ENCODE data around the gene CAND2.

The CAND2 gene

DNA sequence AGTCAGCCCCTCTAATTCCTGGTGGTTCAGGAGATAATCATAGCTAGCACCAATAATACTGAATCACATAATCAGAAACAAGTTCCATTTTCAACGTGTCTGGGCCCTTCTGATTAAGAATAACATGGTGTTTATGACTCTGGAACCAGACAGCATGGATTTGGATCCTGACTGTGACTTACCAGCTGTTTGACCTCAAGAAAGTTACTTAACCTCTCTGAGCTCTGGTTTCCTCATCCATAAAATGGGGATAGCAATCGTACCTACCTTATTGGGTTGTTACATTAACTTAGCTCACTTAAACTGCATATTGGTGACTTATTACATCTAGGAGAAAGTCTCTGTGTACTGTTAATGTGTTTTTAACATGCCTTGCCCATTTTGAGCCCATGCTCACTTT lies 26.7 kb upstream of the CAND2 start:
- no peak overlapping the region for H3K27ac ChIP-seq (ENCODE audit: low read depth, low read length)
- H3K4me2 ChIP-seq (ENCODE audit: low read depth, low read length, poor library complexity, severe bottlenecking): no peak overlapping the region
- H3K27me3 ChIP-seq (ENCODE audit: low read length): no peaks in the 10 kb centered on the region
- no peak overlapping the region for H2AFZ ChIP-seq (ENCODE audit: low read depth, low read length, severe bottlenecking)
- H3K9me2 ChIP-seq (replicated peaks; ENCODE audit: insufficient read depth, low read length): no peaks in the 10 kb centered on the region
- no peak overlapping the region for H3K4me3 ChIP-seq (ENCODE audit: insufficient read depth, low read length, poor library complexity, severe bottlenecking)
- H3K9ac ChIP-seq (ENCODE audit: low read length): no peak overlapping the region
- TF ChIP-seq, protein P1, sequence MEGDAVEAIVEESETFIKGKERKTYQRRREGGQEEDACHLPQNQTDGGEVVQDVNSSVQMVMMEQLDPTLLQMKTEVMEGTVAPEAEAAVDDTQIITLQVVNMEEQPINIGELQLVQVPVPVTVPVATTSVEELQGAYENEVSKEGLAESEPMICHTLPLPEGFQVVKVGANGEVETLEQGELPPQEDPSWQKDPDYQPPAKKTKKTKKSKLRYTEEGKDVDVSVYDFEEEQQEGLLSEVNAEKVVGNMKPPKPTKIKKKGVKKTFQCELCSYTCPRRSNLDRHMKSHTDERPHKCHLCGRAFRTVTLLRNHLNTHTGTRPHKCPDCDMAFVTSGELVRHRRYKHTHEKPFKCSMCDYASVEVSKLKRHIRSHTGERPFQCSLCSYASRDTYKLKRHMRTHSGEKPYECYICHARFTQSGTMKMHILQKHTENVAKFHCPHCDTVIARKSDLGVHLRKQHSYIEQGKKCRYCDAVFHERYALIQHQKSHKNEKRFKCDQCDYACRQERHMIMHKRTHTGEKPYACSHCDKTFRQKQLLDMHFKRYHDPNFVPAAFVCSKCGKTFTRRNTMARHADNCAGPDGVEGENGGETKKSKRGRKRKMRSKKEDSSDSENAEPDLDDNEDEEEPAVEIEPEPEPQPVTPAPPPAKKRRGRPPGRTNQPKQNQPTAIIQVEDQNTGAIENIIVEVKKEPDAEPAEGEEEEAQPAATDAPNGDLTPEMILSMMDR (IDR thresholded peaks at IDR 0.05; ENCODE audit: insufficient read depth, low read length, poor library complexity, severe bottlenecking): no peak
- no peak for TF ChIP-seq EZH2phosphoT487 (conservative IDR thresholded peaks at IDR 0.05; ENCODE audit: low read length)
- no peaks in the 10 kb centered on the region for H3K79me2 ChIP-seq (ENCODE audit: insufficient read depth, low read length)
- H3F3A ChIP-seq (ENCODE audit: insufficient read depth): no peaks in the 10 kb centered on the region
- no peaks in the 10 kb centered on the region for H3K9me3 ChIP-seq (ENCODE audit: insufficient read depth, low read length)
- H3K36me3 ChIP-seq (ENCODE audit: low read length): no peaks in the 10 kb centered on the region
- no peaks in the 10 kb centered on the region for H4K20me1 ChIP-seq (ENCODE audit: low read depth, low read length)

DNA sequence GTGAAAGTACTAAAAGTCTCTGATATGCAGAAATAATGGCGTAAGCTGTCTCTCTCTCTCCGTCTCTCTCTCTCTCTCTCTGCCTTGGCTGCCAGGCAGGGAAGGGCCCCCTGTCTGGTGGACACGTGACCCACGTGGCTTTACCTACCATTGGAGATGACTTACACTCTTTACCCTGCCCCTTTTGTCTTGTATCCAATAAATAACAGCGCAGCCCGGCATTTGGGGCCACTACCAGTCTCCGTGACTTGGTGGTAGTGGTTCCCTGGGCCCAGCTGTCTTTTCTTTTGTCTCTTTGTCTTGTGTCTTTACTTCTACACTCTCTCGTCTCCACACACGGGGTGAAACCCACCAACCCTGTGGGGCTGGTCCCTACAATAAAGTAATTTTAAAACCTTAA lies 25.2 kb upstream of the CAND2 start:
- no peak for TF ChIP-seq EZH2phosphoT487 (conservative IDR thresholded peaks at IDR 0.05; ENCODE audit: low read length)
- TF ChIP-seq, protein P1 (IDR thresholded peaks at IDR 0.05; ENCODE audit: insufficient read depth, low read length, poor library complexity, severe bottlenecking): no peak
- no peaks in the 10 kb centered on the region for H3K9me2 ChIP-seq (replicated peaks; ENCODE audit: insufficient read depth, low read length)
- no peak overlapping the region for H3K4me3 ChIP-seq (ENCODE audit: insufficient read depth, low read length, poor library complexity, severe bottlenecking)
- no peaks in the 10 kb centered on the region for H3K9me3 ChIP-seq (ENCODE audit: insufficient read depth, low read length)
- no peak overlapping the region for H3K27ac ChIP-seq (ENCODE audit: low read depth, low read length)
- no peak overlapping the region for H2AFZ ChIP-seq (ENCODE audit: low read depth, low read length, severe bottlenecking)
- no peak overlapping the region for H3K9ac ChIP-seq (ENCODE audit: low read length)
- H3K36me3 ChIP-seq (ENCODE audit: low read length): no peaks in the 10 kb centered on the region
- no peaks in the 10 kb centered on the region for H3K79me2 ChIP-seq (ENCODE audit: insufficient read depth, low read length)
- no peaks in the 10 kb centered on the region for H3K27me3 ChIP-seq (ENCODE audit: low read length)
- no peaks in the 10 kb centered on the region for H3F3A ChIP-seq (ENCODE audit: insufficient read depth)
- no peak overlapping the region for H3K4me2 ChIP-seq (ENCODE audit: low read depth, low read length, poor library complexity, severe bottlenecking)
- H4K20me1 ChIP-seq (ENCODE audit: low read depth, low read length): no peaks in the 10 kb centered on the region

DNA sequence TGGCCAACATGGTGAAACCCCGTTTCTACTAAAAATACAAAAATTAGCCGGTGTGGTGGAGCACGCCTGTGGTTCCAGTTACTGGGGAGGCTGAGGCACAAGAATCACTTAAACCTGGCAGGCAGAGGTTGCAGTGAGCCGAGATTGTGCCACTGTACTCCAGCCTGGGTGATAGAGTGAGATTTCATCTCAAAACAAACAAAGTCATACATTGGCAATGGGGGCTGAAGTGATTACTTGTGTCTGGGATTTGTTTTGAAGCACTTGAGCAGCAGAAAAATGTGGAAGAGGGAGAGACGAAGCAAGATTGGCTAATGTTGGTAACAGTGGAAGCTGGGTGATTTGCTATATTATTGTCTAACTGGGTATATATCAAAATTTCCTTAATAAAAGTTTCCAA lies 24.0 kb upstream of the CAND2 start:
- H4K20me1 ChIP-seq (ENCODE audit: low read depth, low read length): no peaks in the 10 kb centered on the region
- no peaks in the 10 kb centered on the region for H3K9me3 ChIP-seq (ENCODE audit: insufficient read depth, low read length)
- no peaks in the 10 kb centered on the region for H3K27me3 ChIP-seq (ENCODE audit: low read length)
- H3K79me2 ChIP-seq (ENCODE audit: insufficient read depth, low read length): no peaks in the 10 kb centered on the region
- no peak overlapping the region for H3K4me2 ChIP-seq (ENCODE audit: low read depth, low read length, poor library complexity, severe bottlenecking)
- H3K4me3 ChIP-seq (ENCODE audit: insufficient read depth, low read length, poor library complexity, severe bottlenecking): no peak overlapping the region
- TF ChIP-seq, protein P1 (IDR thresholded peaks at IDR 0.05; ENCODE audit: insufficient read depth, low read length, poor library complexity, severe bottlenecking): no peak
- TF ChIP-seq EZH2phosphoT487 (conservative IDR thresholded peaks at IDR 0.05; ENCODE audit: low read length): no peak
- H3F3A ChIP-seq (ENCODE audit: insufficient read depth): no peaks in the 10 kb centered on the region
- H3K9ac ChIP-seq (ENCODE audit: low read length): no peak overlapping the region
- no peak overlapping the region for H3K27ac ChIP-seq (ENCODE audit: low read depth, low read length)
- no peak overlapping the region for H2AFZ ChIP-seq (ENCODE audit: low read depth, low read length, severe bottlenecking)
- H3K36me3 ChIP-seq (ENCODE audit: low read length): no peaks in the 10 kb centered on the region
- no peaks in the 10 kb centered on the region for H3K9me2 ChIP-seq (replicated peaks; ENCODE audit: insufficient read depth, low read length)

Measured in SU-DHL-6 (cell line).